Caco-2 (cell line): ENCODE results near the gene ARSB. TPM values are rescaled to one million over a fixed set of nuclear protein-coding genes. Genes with fewer than 3 reads are reported as not detected.
A peak's percentile ranks its signal among the peaks of the same experiment; 100 is the strongest.

ENCODE experiments used
- BruUV-seq: library from RNA; stranded (reverse); fragments of 400-500 nt; replicated peaks from 2 replicates; lab custom pipeline; 2021; lab: Mats Ljungman, UMichigan
- CTCF ChIA-PET: fragments of 300-600 bp; sonication (Branson Sonifier 250); formaldehyde crosslinking; loops from one replicate; lab custom pipeline; 2022; ENCODE audit warnings: antibody characterized with exemption; lab: Charles Lee
- POLR2A ChIA-PET: fragments of 300-600 bp; sonication (Branson Sonifier 250); formaldehyde crosslinking; loops from one replicate; lab custom pipeline; 2022; ENCODE audit warnings: antibody characterized with exemption; lab: Charles Lee
- DNase-seq, 2 experiments: peaks; one replicate each; pipeline versions ENCODE4 v3.0.0 to v3.0.0-alpha.2; 2020 to 2022
- H3K27me3 ChIP-seq: replicated peaks from 2 replicates; pipeline ENCODE4 v1.6.0; 2011; ENCODE audit warnings: low read length; ENCODE audit not compliant: control insufficient read depth, insufficient read depth
- H3K36me3 ChIP-seq: 2 replicates; pipeline ENCODE4 v1.5.1; 2011; ENCODE audit warnings: low read length; ENCODE audit not compliant: control insufficient read depth, insufficient read depth
- H3K4me1 ChIP-seq: fragments of 250-450 bp; sonication (Bioruptor Pico); 2 replicates; pipeline ENCODE4 v1.5.1; 2020; ENCODE audit warnings: mild to moderate bottlenecking
- H3K4me3 ChIP-seq: 2 replicates; pipeline ENCODE4 v1.5.1; 2011; ENCODE audit warnings: low read depth, mild to moderate bottlenecking, control low read depth, low read length
- H3K9me3 ChIP-seq: fragments of 250-450 bp; sonication (Bioruptor Pico); 2 replicates; pipeline ENCODE4 v1.5.1; 2020; ENCODE audit warnings: mild to moderate bottlenecking, moderate library complexity
- H3K27ac Mint-ChIP-seq: one replicate; pipeline ENCODE4 v1.8.0; 2022; ENCODE audit warnings: mixed read lengths; ENCODE audit not compliant: unreplicated experiment
- H3K27me3 Mint-ChIP-seq: one replicate; pipeline ENCODE4 v1.8.0; 2022; ENCODE audit warnings: mixed read lengths; ENCODE audit not compliant: insufficient read depth, unreplicated experiment
- H3K36me3 Mint-ChIP-seq: one replicate; pipeline ENCODE4 v1.8.0; 2022; ENCODE audit warnings: mild to moderate bottlenecking, mixed read lengths; ENCODE audit not compliant: insufficient read depth, unreplicated experiment
- H3K4me1 Mint-ChIP-seq: one replicate; pipeline ENCODE4 v1.8.0; 2022; ENCODE audit warnings: low read depth, mixed read lengths; ENCODE audit not compliant: unreplicated experiment
- H3K4me3 Mint-ChIP-seq: one replicate; pipeline ENCODE4 v1.8.0; 2022; ENCODE audit warnings: mild to moderate bottlenecking, moderate library complexity, mixed read lengths; ENCODE audit not compliant: unreplicated experiment
- H3K9me3 Mint-ChIP-seq: one replicate; pipeline ENCODE4 v1.8.0; 2022; ENCODE audit warnings: mixed read lengths; ENCODE audit not compliant: unreplicated experiment
- intact Hi-C: fragments of 100-400 bp; cut with micrococcal nuclease; formaldehyde crosslinking; loops from one replicate; pipeline ENCODE4 v1.10.0; 2022; ENCODE audit not compliant: unreplicated experiment
- total RNA-seq: library from RNA; stranded (reverse); gene quantifications from 2 replicates; pipeline ENCODE4 v1.2.3, GENCODE V29; 2022
- TF ChIP-seq, protein P1 (sequence below), 2 experiments: fragments of 200-600 bp in 1 of 2; IDR thresholded peaks; 1 replicate in 1 of 2; 2 replicates in 1 of 2; pipeline versions ENCODE4 v1.5.1 to v1.8.0; 2011 to 2022; ENCODE audit warnings: antibody characterized with exemption in 1 of 2, control low read depth in 1 of 2, inconsistent platforms in 1 of 2, low read depth in 1 of 2, low read length in 1 of 2, mild to moderate bottlenecking in 1 of 2, moderate library complexity in 1 of 2; ENCODE audit not compliant: insufficient read depth in 1 of 2, severe bottlenecking in 1 of 2, unreplicated experiment in 1 of 2

ARSB gene
- total RNA-seq, 1 experiment from 2014 or later = 17.4 TPM

DNA sequence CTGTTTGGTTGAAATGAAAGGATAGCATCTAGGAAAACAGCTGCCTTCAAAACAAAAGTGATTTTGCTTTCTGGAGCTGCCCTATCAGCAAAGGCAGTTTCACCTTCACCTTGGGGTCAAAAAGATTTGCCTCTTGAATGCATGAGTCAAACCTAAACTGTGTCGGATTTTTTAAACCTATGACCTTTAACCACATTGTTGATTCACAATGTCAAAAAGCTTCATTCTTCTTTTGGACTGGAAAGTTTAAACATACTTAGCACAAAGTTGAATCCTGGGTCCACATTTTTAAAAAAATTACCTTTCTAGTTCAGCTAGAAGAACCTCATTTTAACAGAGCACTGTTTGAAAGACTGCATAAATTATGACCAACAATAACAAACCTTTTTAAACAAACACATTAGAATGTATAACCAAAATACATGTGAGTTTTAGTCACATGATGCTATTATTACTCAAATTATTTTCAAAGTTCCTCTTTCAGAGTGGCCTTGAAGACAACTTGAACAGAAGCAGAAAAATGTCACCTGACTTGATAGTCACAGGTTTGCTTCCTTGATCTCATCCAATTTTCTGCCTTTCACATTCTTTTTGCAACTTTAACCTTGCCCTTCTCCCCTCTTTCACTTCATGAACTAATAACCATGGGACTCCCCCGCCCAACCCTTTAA, 226.8 kb downstream of the ARSB start:
- Histone ChIP-seq H3K36me3 (no peaks in the 10 kb centered on the region), H3K4me3 (no peak overlapping the region), H3K4me1 (peaks cover 28% of the 10 kb centered on the region), H3K9me3 (no peaks in the 10 kb centered on the region), H3K27me3 (no peaks in the 10 kb centered on the region; the same call in 1 of the 2 replicates)
- Mint-ChIP-seq H3K36me3 (peaks cover 6% of the 10 kb centered on the region), H3K27me3 (no peaks in the 10 kb centered on the region), H3K9me3 (peaks cover 12% of the 10 kb centered on the region), H3K4me3 (no peak overlapping the region), H3K4me1 (peaks cover 35% of the 10 kb centered on the region), H3K27ac (peak overlapping the region; percentile 71)
- no TSS peak for BruUV-seq
- DNase-seq = peak in 1 of 2 experiments; percentile 49
- CTCF ChIA-PET = interaction anchor here (0.6 kb wide), 1 partner anchor 22 kb away, joined by 3 read pairs; no protein-coding TSS in a partner anchor
- POLR2A ChIA-PET = no interaction called here
- TF ChIP-seq, protein P1, sequence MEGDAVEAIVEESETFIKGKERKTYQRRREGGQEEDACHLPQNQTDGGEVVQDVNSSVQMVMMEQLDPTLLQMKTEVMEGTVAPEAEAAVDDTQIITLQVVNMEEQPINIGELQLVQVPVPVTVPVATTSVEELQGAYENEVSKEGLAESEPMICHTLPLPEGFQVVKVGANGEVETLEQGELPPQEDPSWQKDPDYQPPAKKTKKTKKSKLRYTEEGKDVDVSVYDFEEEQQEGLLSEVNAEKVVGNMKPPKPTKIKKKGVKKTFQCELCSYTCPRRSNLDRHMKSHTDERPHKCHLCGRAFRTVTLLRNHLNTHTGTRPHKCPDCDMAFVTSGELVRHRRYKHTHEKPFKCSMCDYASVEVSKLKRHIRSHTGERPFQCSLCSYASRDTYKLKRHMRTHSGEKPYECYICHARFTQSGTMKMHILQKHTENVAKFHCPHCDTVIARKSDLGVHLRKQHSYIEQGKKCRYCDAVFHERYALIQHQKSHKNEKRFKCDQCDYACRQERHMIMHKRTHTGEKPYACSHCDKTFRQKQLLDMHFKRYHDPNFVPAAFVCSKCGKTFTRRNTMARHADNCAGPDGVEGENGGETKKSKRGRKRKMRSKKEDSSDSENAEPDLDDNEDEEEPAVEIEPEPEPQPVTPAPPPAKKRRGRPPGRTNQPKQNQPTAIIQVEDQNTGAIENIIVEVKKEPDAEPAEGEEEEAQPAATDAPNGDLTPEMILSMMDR (IDR thresholded peaks at IDR 0.05; ENCODE audit: insufficient read depth in 1 of 2, low read depth in 1 of 2, low read length in 1 of 2, severe bottlenecking in 1 of 2, unreplicated experiment in 1 of 2) = no peak
- intact Hi-C loops = loop anchor here (5.0 kb wide), 1 partner anchor 34 kb away; no protein-coding TSS in a partner anchor

DNA sequence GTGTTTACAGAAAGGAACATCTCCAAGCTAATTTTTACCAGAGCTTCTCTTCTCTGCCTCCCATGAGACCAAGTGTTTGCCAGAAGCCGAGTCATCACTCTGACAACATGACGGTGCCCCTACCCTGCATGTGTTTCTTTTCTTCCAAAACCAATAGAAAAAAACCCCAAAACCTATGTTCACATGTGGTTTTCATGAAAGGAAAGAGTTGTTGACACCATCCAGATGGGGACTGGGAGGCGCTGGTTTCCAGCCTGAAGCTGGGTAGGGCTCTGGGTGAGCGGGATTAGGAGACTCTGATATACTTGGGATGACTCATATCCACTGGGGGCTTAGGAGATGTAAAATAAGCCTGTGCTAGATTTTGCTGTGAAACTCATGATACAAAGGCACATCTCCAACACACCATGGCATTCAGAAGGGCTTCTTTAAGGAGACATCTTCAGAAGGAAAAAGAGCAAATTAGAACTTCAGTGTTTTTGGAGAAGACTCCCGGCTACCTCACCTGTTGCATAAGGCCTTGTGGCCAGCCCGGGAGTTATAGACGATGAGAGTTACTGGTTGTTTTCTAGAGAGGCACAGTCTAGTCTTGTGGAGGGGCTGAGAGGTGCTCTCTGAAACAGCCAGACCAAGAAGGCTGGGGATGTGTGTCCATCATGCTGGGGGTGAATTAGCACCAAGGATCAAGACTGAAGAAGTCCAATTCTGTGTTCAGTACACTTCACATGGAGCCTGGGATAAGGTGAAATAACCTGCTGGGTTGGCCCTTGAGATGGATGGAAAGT, 227.6 kb downstream of the ARSB start:
- ChIA-PET CTCF (no interaction called here), POLR2A (no interaction called here)
- peaks cover 12% of the 10 kb centered on the region for H3K9me3 Mint-ChIP-seq
- H3K27ac Mint-ChIP-seq = peak overlapping the region; percentile 71
- no TSS peak for BruUV-seq
- H3K4me1 Mint-ChIP-seq = peaks cover 35% of the 10 kb centered on the region
- Histone ChIP-seq H3K4me3 (no peak overlapping the region), H3K36me3 (no peaks in the 10 kb centered on the region), H3K27me3 (no peaks in the 10 kb centered on the region; the same call in 1 of the 2 replicates), H3K9me3 (no peaks in the 10 kb centered on the region), H3K4me1 (peaks cover 28% of the 10 kb centered on the region)
- no peaks in the 10 kb centered on the region for H3K27me3 Mint-ChIP-seq
- H3K4me3 Mint-ChIP-seq = no peak overlapping the region
- TF ChIP-seq, protein P1 (IDR thresholded peaks at IDR 0.05; ENCODE audit: insufficient read depth in 1 of 2, low read depth in 1 of 2, low read length in 1 of 2, severe bottlenecking in 1 of 2, unreplicated experiment in 1 of 2) = no peak
- intact Hi-C loops = loop anchor here (5.0 kb wide), 1 partner anchor 35 kb away; no protein-coding TSS in a partner anchor
- peak in 1 of 2 experiments; percentile 15 for DNase-seq
- peaks cover 6% of the 10 kb centered on the region for H3K36me3 Mint-ChIP-seq

DNA sequence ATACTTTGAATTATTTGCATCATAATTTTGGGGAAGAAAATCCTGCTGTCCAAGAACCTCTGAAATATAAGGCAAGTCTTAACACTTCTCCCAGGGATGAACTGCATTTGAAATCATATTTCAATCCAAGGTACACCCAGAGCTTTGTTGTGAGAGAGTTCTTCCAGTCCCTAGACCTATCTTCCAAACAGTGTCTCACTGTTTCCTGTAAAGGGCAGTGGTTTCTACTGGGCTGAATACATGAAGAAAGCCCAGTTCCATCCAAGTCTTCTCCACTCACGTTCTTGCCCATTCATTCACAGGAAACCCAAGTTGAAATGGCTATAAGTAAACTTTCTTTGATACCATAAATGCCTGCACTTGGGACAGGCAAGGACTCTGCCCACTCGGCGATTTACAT, 228.3 kb downstream of the ARSB start:
- H3K4me1 Mint-ChIP-seq = peaks cover 29% of the 10 kb centered on the region
- peaks cover 2% of the 10 kb centered on the region for H3K36me3 Mint-ChIP-seq
- no peaks in the 10 kb centered on the region for H3K27me3 Mint-ChIP-seq
- H3K9me3 Mint-ChIP-seq = peaks cover 12% of the 10 kb centered on the region
- Histone ChIP-seq H3K36me3 (no peaks in the 10 kb centered on the region), H3K4me1 (peaks cover 28% of the 10 kb centered on the region), H3K27me3 (no peaks in the 10 kb centered on the region; the same call in 1 of the 2 replicates), H3K9me3 (no peaks in the 10 kb centered on the region), H3K4me3 (no peak overlapping the region)
- H3K4me3 Mint-ChIP-seq = no peak overlapping the region
- peak overlapping the region; percentile 71 for H3K27ac Mint-ChIP-seq
- ChIA-PET POLR2A (no interaction called here), CTCF (no interaction called here)
- no TSS peak for BruUV-seq
- intact Hi-C loops = loop anchor here (5.0 kb wide), 1 partner anchor 35 kb away; no protein-coding TSS in a partner anchor
- DNase-seq = no peak
- TF ChIP-seq, protein P1 (IDR thresholded peaks at IDR 0.05; ENCODE audit: insufficient read depth in 1 of 2, low read depth in 1 of 2, low read length in 1 of 2, severe bottlenecking in 1 of 2, unreplicated experiment in 1 of 2) = no peak
